H1 (cell line): ENCODE data around the gene ENDOD1. TPM values are rescaled to one million over a fixed set of nuclear protein-coding genes. Genes with fewer than 3 reads are reported as not detected.

Source experiments
- CHD2 ChIP-seq: IDR thresholded peaks from 2 replicates; pipeline ENCODE4 v1.6.1; 2012; ENCODE audit warnings: low read length, improper control_type of control experiment
- CHD7 ChIP-seq: fragments of 300-600 bp; sonication (generic); IDR thresholded peaks from 2 replicates; pipeline ENCODE4 v1.7.1; 2012; ENCODE audit warnings: low read length, moderate library complexity, mild to moderate bottlenecking, inconsistent platforms; ENCODE audit not compliant: insufficient replicate concordance
- EZH2 ChIP-seq: fragments of 200-600 bp; sonication (generic); IDR thresholded peaks from 2 replicates; pipeline ENCODE4 v1.7.1; 2012; ENCODE audit warnings: low read depth, mild to moderate bottlenecking, moderate library complexity, low read length, inconsistent platforms; ENCODE audit not compliant: severe bottlenecking
- MAX ChIP-seq: IDR thresholded peaks from 2 replicates; pipeline ENCODE4 v1.6.1; 2012; ENCODE audit warnings: inconsistent platforms
- NANOG ChIP-seq: IDR thresholded peaks from 2 replicates; pipeline ENCODE4 v1.6.1; 2011; ENCODE audit warnings: low read length, low read depth, mild to moderate bottlenecking, inconsistent platforms; ENCODE audit not compliant: insufficient read depth, poor library complexity, severe bottlenecking
- SP1 ChIP-seq: IDR thresholded peaks from 2 replicates; pipeline ENCODE4 v1.6.1; 2011; ENCODE audit warnings: low read depth, low read length
- YY1 ChIP-seq: IDR thresholded peaks from 2 replicates; pipeline ENCODE4 v1.6.1; 2011; ENCODE audit warnings: low read depth, mild to moderate bottlenecking, low read length
- polyA plus RNA-seq, 7 experiments: library from polyadenylated mRNA; depleted of rRNA in 3 of 7; stranded (reverse) in 5 of 7; unstranded in 2 of 7; fragments of >200 nt in 5 of 7; fragments of 200-250 nt in 2 of 7; gene quantifications; 1 replicate in 5 of 7; 2 replicates in 1 of 7; 4 replicates in 1 of 7; pipeline versions ENCODE4 v1.2.1 to v1.2.3, GENCODE V29; 2011 to 2013; ENCODE audit warnings: missing spikeins in 2 of 7, mixed read lengths in 2 of 7
- total RNA-seq: library from RNA; stranded (reverse); fragmentation: NEBNext Ultra II Directional; extraction: Animal tissue kit (Norgen Biotek cat#: 25700); gene quantifications from 2 replicates; pipeline ENCODE4 v1.2.1, GENCODE V29; 2021

The ENDOD1 gene
- total and polyA plus RNA-seq, 2 of the 8 experiments (the other 6 are each of a cell fraction or from before 2014, with no cell fraction given) = 1.2 to 2.5 TPM

- TF ChIP-seq CHD7 (no peak), MAX (no peak), YY1 (no peak), NANOG (no peak), CHD2 (no peak), EZH2 (no peak), SP1 (no peak)
Measured at GRCh38 chr11:95045812-95046211, 43.8 kb upstream of the ENDOD1 start (continued).
